GM21825 (cell line): ENCODE results near the gene PLEKHS1.
"Not testable (repeated sequence)": the region's sequence is repeated elsewhere in the genome, so short reads cannot be mapped to it uniquely, and the experiment has no call there.

Experiments used
- ATAC-seq: cut with Tn5 transposase; IDR thresholded peaks from one replicate; pipeline ENCODE4 v1.9.1; 2021; ENCODE audit warnings: mild to moderate bottlenecking, moderate library complexity; ENCODE audit not compliant: unreplicated experiment

PLEKHS1 gene

DNA sequence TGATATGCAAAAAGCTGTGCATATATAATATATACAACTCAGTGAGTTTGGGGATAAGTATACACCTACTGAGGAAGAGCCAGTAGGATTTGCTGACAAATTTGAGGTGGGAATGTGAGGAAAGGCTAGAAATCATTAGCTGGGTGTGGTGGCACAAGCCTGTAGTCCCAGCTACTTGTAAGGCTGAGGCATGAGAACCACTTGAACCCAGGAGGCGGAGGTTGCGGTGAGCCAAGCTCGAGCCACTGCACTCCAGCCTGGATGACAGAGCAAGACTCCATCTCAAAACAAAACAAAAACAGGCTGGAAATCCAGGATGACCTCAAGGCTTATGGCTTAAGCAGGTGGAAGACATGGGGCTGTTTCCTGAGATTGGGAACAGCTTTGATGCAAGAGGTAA is 10.6 kb upstream of the PLEKHS1 start:
- no peak for ATAC-seq

- no peak for ATAC-seq
Measured at GRCh38 chr10:113742466-113742865, 9.0 kb upstream of the PLEKHS1 start.

- ATAC-seq = no peak
Measured at GRCh38 chr10:113743594-113743993, 7.9 kb upstream of the PLEKHS1 start.

GRCh38 chr10:113745374-113745773 is 6.1 kb upstream of the PLEKHS1 start:
- ATAC-seq = no peak

- no peak for ATAC-seq
Measured at GRCh38 chr10:113746217-113746957, 5.1 kb upstream of the PLEKHS1 start.

DNA sequence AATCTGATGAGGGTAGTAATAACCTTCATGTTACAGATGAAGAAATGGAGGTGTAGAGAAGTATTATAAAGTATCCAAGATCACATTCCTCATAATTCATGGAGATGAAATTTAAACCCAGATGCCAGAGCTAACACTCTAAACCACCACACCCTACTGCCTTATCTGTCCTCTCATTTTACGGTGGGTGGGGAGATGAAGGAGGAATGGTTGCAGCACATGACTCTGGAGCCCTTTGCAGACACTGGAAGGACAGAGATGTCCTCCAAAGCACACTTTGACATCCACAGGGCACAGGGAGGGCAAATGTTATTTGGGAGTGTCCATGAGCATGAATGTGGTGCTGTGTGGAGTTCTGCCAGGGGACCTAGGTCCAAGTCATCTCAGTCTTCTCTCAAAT is 1.1 kb downstream of the PLEKHS1 start:
- ATAC-seq = no peak

DNA sequence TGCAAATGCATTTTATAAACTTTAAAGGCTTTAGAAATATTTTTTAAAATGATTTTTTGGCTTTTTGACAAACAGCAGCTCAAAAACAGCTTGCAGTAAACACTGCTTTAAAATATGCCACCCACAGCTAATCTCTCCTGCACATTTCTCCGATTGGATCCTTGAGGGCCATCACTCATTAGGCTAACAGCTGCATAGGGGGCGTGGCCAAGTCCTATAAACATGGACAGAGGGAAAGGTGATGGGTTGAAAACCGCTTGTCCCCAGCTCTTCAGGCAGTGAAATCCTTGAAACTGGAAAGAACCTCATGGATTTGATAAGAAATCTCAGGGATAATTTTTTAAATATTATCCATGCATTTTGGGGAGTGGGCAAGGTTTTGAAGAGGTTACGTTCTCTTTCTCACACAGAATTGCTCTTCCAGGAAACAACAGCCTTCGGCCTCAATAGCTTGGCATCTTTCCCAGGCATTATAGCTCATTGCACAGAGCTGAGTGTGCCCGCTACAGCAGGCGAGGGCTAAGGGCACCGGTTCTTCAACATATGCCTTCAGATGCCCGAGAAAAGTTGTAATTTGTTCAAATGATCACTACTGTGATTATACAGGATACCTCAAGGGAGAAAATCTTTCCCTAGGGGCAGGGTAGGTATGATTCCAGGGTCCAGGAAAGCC is 1.7 kb downstream of the PLEKHS1 start:
- ATAC-seq = no peak

DNA sequence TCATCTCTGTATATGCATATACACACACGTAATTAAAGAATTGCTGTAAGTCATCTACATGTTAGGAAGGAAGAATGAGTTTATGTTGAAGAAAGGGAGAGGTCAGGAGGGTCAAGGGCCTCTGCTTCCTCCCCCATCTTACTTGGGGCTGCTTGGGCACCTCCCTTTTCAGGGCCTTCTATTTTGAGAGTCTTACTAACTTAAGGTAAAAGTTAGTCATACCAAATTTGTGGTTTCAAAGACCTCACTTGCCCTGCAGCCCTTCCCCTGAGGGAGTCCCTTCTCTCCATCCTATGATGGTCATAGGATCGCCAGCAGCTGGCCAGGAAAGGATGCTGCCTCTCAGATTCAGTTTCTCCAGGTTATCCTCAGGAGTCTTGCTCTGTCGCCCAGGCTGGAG is 2.6 kb downstream of the PLEKHS1 start:
- no peak for ATAC-seq

- no peak for ATAC-seq
Measured at GRCh38 chr10:113754768-113755167, 3.3 kb downstream of the PLEKHS1 start.

DNA sequence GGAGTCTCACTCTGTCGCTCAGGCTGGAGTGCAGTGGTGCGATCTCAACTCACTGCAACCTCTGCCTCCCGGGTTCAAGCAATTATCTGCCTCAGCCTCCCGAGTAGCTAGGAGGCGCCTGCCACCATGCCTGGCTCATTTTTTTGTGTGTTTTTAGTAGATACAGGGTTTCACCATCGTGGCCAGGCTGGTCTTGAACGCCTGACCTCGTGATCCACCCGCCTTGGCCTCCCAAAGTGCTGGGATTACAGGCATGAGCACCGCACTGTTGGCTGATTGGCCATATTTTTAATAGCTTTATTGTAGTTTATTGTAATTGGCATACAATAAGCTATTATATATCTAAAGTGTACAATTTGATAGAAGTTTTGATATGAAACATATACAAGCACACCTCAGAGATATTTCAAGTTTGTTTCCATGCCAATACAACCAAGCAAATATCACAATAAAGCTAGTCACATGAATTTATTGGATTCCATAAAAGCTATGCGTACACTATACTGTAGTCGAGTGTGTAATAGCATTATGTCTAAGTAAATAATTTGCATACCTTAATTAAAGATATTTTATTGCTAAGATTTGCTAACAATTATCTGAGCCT is 5.6 kb downstream of the PLEKHS1 start:
- ATAC-seq = no peak

DNA sequence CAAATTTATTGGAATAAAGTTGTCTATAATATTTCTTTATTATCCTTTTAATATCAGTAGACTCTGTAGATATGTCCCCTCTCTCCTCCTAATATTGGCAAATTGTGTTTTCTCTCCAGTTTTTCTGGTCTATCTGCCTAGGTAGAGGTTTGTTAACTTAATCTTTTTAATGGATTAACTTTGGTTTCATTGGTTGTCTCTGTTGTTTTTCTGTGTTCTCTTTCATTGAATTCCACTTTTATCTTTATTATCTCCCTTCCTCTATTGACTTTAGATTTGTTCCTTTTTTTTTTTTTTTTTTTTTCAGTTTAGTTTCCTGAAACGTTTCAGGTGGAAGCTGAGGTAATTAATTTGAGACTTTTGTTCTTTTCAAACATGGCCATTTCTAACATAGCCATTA is 10.6 kb downstream of the PLEKHS1 start:
- no peak for ATAC-seq

DNA sequence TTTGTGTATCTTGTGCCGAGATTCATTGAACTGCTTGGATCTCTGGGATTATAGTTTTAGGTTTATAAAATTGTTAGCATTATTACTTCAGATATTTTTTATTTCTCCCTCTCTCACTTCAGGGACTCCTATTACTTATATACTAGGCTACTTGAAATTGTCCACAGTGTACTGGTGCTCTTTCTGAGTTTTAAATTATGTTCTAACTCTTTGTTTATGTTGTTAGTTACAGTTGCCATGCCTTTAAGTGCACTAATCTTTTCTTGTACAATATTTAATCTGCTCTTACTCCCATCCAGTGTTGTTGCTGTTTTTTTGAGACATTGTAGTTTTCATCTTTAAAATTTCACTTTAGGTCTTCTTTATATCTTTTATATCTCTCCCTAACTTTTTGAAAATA is 13.1 kb downstream of the PLEKHS1 start:
- no peak for ATAC-seq

DNA sequence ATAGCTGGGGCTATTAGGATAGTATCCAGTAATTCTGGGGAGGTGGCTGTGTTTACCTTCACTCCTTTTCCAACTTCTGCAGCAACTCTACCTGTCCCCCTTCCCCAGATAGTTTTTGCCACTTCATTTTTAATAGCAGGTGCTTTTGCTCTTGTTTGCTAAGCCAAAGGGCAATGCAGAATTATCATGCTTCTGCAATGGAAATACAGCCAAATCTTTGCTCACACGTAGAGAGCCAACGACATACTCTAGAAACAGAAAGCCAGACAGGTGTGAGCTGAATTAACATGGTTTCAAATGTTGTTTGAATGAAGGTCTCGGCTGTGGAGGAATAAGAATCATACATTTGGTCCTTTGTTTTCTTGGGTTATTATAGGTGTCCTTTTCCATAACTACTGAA is 14.4 kb downstream of the PLEKHS1 start:
- no peak for ATAC-seq

- no peak for ATAC-seq
Measured at GRCh38 chr10:113767222-113767621, 15.7 kb downstream of the PLEKHS1 start.

DNA sequence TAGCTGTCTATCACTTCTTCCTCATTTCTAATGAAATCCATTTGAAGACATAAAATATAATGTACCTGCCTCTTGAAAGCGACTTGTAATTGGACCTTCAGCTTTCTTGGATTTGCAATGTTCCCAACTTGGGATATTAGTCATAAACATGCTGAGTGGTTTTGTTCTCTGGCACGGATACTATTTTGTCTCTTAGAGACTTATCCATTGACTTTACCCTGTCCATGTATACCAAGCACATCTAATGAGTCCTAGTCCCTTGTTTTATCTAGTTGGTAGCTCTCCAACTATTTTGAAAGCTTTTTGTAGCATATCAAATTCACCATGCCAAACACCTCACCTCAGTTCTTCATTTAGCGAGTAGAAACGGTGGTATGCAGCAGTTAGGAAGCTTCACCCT is 18.9 kb downstream of the PLEKHS1 start:
- ATAC-seq = no peak

GRCh38 chr10:113771131-113771530 is 19.6 kb downstream of the PLEKHS1 start:
- not testable (repeated sequence) for ATAC-seq

DNA sequence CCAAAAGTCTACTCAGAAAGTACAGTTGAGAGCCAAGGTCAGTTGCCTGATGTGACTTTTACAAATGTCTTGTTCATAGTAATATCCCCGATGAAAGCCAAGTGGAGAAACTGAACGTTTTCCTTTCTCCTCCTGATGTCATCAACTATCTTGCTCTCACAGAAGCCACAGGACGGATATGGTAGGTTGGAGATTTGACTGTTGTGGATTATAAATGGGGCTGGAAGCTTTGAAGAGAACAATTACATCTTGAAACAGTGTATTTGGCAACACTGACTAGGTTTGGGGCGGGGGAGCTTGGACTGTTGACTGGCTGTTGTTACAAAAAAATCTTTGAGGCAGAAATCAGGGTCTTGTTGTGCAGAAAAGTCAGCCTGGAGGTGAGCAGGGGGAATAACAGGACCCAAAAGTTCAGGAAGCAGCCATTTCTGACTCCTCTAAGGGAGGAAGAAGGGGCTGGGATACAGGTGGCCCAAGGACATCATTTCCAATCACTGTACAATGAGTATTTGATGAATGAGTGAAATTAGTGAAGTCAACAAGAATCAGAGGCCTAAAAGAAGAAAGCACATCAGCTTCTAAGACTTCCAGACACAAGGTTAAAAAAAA is 24.3 kb downstream of the PLEKHS1 start:
- no peak for ATAC-seq

GRCh38 chr10:113776553-113776952 is 25.1 kb downstream of the PLEKHS1 start:
- no peak for ATAC-seq

DNA sequence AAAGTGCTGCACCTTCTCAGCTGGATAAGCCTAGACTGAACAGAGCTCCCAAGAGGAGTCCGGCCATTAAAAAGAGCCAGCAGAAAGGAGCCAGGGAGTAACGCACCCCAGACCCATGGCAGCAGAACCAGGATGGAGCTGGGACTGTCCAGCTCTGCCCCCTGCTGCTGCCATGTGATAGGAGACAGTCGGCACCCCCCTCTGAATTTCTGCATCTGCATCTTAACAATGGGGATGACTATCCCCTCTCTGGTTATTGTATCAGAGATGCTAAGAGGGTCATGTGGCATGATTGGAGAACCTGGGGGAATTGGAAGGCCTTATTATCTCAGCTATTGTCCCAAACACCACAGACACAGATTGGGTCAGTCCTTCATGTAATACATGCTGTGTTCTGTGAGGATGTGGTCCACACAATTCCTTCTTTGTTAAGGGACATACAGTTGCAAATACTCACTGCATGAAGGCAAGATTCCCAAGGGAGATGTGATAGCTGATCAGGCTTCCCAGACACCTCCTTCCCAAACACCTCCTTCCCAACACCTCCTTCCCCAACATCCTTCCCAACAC is 29.3 kb downstream of the PLEKHS1 start:
- no peak for ATAC-seq

DNA sequence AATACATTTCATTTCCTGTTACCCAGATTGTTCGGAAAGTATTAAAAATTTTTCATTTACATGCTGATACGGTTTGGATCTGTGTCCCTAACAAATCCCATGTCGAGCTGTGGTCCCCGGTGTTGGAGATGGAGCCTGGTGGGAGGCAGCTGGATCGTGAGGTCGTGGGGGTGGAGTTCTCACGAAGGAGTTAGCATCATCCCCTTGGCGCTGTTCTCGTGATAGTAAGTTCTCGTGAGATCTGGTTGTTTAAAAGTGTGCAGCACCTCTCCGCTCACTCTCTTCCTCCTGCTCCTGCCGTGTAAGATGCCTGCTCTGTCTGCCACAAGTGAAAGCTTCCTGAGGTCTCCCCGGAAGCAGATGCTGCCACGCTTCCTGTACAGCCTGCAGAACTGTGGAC is 30.9 kb downstream of the PLEKHS1 start:
- ATAC-seq = no peak

DNA sequence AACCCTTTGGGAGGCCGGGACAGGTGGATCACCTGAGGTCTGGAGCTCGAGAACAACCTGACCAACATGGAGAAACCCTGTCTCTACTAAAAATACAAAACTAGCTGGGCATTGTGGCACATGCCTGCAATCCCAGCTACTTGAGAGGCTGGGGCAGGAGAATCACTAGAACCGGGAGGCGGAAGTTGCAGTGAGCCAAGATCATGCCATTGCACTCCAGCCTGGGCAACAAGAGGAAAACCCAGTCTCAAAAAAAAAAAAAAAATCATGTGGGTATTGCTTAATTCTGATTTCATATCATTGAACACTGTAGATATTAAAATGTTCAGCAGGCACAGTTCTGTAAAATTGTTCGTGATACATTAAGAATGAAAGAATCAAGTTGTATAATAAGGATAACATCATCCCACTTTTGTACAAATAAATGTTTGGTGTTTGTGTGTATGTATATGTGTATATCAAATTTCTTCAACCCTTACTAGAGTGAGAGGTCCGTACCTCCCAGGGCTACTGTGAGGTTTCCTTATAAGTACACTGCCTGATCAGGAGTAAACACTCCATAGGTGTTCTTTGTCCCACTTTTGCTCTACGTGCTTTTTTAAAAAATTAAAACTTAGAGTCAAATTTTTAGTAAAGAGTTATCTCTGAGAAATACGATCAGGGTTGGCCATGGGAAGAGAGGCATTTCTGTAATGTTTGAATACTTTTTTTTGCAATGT is 31.7 kb downstream of the PLEKHS1 start:
- no peak for ATAC-seq
